GM21390 (cell line): Measurements from ENCODE around the gene PTGIR.
"Not testable (repeated sequence)": the region's sequence is repeated elsewhere in the genome, so short reads cannot be mapped to it uniquely, and the experiment has no call there.

Experiments used
- ATAC-seq: cut with Tn5 transposase; IDR thresholded peaks from one replicate; pipeline ENCODE4 v1.9.1; 2021; ENCODE audit not compliant: unreplicated experiment

The PTGIR gene

DNA sequence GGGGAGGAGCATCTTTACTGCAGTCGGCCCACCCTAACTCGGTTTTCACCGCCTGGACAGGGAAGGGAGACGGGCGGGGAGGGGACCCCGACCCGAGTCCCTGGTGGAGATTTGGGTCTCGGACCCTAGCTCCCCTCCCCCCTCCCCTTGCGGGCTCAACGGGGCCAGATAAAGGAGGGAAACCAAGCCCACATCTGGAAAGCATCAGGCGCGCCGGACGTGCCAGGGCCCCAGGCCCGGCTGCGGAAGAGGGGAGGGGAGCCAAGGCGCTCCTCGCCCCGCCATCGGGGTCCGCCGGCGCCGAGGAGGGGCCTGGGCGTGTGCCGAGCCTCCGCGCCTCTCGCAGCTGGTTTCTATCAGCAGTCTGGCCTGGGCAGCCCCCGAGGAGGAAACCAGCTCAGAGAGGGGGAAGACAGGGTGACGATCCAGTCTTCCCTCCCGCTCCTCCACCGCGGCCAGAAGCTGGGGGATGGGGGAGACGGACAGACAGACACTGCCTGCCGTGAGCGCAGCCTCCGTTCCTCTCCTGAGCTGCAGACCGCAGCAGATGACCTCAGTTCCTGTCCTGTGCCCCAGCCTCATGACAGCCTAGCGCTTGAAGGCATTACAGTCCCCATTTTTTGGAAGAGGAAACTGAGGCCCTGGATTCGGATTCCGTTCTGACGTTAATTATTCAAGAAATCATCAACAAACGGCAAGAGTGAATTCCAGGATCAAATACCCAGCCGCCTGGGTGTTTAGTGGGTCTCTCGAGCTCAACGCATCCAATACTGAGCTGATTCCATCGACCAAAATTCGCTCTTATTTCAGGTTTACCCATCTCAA, 14.7 kb upstream of the PTGIR start:
- ATAC-seq = no peak

- ATAC-seq = no peak
Observed at GRCh38 chr19:46637224-46637623, 12.3 kb upstream of the PTGIR start.

- ATAC-seq = no peak
Observed at GRCh38 chr19:46635920-46636761, 11.3 kb upstream of the PTGIR start, which contains the start of gene GNG8. Gene GNG8, minus strand, starts transcription at chr19:46636202. Its CDS starts 1,520 bp downstream, at chr19:46634682.

DNA sequence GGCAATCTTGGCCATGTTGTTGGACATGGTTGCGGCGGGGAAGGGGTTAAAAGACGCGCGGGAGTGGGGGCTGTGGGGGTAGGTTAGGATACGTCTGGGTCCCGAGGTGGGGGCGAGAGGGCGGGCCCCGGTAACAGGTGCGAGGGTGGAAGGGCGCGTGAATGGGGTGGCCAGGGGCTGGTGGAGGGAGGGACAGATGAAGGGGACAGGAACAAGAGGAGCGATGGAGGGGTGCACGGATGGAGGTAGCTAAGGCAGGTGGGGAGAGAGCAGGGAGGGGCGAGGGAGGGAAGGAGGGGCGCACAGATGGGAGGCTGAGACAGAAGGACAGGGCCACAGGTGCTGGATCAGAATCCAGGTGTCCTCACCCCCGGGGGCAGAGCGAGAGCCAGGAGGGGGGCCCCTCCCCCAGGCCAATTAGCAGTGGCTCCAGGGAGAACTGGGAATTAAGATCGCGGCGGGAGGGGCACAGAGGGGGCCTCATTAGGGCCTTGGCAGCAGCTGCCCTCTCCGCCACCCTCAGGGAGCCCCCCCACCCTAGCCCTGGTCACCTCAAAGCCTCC, 9.8 kb upstream of the PTGIR start:
- no peak for ATAC-seq

DNA sequence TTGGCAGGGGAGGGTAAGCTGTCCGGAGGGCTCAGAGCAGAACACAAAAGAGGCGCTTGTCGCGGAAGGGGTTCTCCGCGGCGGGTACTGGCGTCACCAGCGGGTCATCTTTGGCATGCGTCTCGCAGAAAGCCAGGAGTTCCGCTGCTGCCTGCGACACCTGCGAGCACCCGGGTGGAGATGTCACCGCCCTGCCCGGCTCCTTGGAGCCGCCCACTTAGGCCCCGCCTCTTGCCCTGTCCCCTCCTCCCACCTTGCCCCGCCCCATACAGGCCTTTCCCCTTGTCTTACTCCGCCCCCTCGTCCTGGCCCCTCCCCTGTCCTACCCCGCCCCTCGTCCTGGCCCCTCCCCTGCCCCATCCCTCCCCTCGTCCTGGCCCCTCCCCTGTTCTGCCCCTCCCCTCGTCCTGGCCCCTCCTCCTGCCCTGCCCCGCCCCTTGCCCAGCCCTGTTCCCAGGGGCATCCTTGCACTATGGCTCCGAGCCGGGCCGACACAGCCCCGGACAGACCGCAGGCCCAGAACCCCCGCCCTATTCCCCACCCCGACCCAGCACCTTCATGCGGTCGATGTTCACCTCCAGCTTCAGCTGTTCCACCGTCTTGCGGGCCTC, 9.3 kb upstream of the PTGIR start:
- no peak for ATAC-seq

DNA sequence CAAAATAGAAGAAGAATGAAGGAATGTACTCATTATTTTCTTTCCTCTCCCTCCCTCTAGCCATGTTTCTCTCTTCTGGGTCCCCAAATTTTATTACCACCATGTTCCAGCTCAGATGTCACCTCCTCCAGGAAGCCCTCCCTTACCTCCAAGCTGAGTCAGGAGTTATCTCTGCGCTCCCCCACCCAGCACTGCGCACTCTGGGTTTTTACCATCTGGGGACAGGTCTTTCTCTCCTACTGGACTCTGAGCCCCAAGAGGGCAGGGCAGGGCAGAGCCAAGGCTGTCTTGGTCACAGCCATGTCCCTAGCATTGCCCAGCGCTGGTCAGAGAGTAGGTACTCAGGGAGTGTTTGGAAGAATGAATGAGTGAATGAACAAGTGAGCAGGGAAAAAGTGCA, 8.2 kb upstream of the PTGIR start:
- ATAC-seq = no peak

GRCh38 chr19:46631481-46631880, 6.6 kb upstream of the PTGIR start:
- no peak for ATAC-seq

GRCh38 chr19:46630586-46631205, 5.8 kb upstream of the PTGIR start:
- no peak for ATAC-seq

DNA sequence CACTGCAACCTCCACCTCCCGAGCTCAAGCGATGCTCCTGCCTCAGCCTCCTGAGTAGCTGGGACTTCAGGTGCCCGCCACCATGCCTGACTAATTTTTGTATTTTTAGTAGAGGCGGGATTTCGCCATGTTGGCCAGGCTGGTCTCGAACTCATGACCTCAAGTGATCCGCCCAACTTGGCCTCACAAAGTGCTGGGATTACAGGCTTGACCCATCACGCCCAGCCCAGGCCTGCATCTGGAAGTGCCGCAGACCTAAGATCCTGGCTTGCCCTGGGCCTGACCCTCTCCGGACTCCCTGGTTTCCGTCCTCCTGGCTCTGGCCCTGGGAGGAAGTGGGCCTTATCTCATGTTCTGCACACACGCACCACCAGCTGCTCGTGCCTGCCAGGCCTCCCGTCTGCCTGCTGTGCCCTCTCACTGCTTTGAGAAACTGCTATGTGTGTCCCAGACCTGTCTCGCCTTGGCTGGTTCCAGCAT, 4.7 kb upstream of the PTGIR start:
- no peak for ATAC-seq

GRCh38 chr19:46628970-46629369, 4.1 kb upstream of the PTGIR start:
- not testable (repeated sequence) for ATAC-seq

GRCh38 chr19:46626446-46626845, 1.6 kb upstream of the PTGIR start:
- ATAC-seq = no peak

- no peak for ATAC-seq
Observed at GRCh38 chr19:46625731-46626130, 842 bp upstream of the PTGIR start.

GRCh38 chr19:46623915-46624502, 880 bp downstream of the PTGIR start:
- ATAC-seq = no peak

DNA sequence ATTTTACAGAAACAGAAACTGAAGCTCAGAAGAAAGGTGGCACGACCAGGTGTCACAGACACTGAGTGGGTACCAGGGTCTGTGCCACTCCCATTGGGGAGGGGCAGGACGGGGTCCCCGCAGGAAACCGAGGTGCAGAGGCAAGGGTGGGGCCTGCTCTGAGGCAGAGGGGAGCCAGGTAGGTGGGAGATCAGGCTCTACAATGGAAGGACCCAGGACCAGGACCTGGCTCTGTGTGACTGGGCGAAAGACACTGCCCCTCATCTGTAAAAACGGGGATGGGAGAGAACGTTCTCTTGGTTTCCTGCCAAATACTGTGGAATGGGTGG, 2.8 kb downstream of the PTGIR start:
- no peak for ATAC-seq

DNA sequence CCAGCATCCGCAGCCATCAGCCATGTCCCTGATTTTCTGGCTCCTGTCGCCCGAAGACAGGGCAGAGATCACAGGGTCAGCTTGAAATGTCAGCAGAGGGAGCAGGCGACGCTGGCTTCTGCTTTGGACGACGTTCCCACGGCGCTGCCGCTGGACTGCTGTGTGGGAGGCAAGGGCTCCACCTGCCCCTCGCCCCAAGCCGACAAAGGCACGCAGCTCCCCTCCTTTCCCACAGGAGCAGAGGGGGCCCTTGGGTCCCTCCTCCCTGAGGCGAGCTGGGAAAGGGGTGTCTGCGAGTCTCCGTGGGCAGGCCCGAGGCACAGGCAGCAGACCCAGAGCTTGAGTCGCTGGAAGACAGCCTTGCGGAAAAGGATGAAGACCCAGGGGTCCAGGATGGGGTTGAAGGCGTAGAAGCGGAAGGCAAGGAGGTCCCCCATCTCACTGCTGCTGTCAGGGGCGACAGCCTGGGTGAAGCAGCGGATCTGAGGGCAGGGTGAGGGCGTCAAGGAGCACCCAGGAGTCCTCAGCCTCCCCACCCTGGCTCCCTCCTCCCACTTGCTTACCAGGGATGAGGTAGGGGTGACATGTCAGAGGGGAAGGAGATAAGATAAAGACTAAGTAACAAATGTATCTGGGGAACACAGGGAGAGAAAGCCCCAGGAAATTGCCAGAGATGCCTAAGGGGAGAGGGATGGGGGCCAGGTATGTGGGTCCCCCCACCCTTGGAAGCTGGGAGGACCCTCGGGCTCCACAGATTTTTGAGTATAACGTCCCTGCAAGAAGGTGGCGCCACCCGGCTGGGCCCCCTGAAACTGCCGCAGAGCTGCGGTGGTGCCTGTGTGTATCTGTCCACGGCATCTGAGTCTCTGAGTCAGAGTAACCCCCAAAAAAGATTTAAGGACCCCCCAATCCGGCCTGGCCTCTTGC, 3.4 kb downstream of the PTGIR start:
- no peak for ATAC-seq

- ATAC-seq = no peak
Observed at GRCh38 chr19:46620716-46621115, 4.2 kb downstream of the PTGIR start.

- no peak for ATAC-seq
Observed at GRCh38 chr19:46620267-46620666, 4.6 kb downstream of the PTGIR start.

DNA sequence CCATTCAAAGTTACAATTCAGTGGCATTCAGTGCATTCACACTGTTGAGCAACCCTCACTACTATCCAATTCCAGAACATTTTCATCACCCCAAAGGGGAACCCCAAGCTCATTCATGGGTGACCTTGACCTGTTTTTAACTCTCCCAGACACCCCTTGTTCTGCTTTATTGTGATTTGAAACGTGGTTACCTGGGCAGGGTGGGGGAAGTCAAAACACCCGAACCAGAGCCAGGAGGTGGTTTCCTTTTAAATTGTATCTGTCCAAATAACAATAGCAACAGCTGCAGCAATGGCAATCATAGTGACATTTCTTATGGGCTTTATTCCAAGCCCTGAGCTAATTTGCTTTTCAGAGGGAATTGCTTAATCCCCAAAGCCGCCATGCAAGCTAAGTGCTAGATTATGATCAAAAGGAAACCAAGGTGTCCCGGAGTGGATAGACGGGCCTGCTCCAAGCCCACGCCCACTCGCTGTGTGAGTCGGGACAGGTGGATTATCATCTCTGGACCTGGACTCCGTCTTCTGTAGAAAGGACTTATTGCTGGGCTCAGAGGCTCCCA, 6.1 kb downstream of the PTGIR start:
- ATAC-seq = no peak

GRCh38 chr19:46617601-46618000, 7.3 kb downstream of the PTGIR start:
- no peak for ATAC-seq
